ENCODE data around the gene ZNF189.

- TF ChIP-seq CTCF (IDR thresholded peaks at IDR 0.05) (no peak), POLR2A (IDR thresholded peaks at IDR 0.05) (no peak)
These were observed 944 bp upstream of the ZNF189 start for GRCh38 chr9:101397746-101398067.
